Peyer's patch (tissue), 4 donors: ENCODE measurements around the gene SERPINA4.

Source experiments
- CTCF ChIP-seq, 6 experiments: fragments of 450-650 bp in 4 of 6; fragments of 200-600 bp in 2 of 6; sonication (generic) in 1 of 6; IDR thresholded peaks; one replicate each; pipeline ENCODE4 v1.5.1; 2017 to 2019; ENCODE audit warnings: antibody characterized with exemption in 6 of 6, mild to moderate bottlenecking in 3 of 6, moderate library complexity in 1 of 6
- POLR2A ChIP-seq, 2 donors: fragments of 450-650 bp; IDR thresholded peaks; one replicate each; pipeline ENCODE4 v1.5.1; 2017; ENCODE audit warnings: antibody characterized with exemption in 2 of 2, mild to moderate bottlenecking in 2 of 2, moderate library complexity in 2 of 2

GRCh38 chr14:94521375-94522114, 39.7 kb upstream of the SERPINA4 start:
- TF ChIP-seq CTCF (IDR thresholded peaks at IDR 0.05) (no peak), POLR2A (IDR thresholded peaks at IDR 0.05) (no peak)
